GM12892 (cell line): ENCODE results near the gene TAF1L.

Source experiments
- POLR2A ChIP-seq: IDR thresholded peaks from 2 replicates; pipeline ENCODE4 v1.6.1; 2011; ENCODE audit warnings: low read depth, low read length, control low read depth
- POLR2AphosphoS5 ChIP-seq: IDR thresholded peaks from 2 replicates; pipeline ENCODE4 v1.6.1; 2011; ENCODE audit warnings: low read depth, low read length, control low read depth
- TAF1 ChIP-seq: IDR thresholded peaks from 2 replicates; pipeline ENCODE4 v1.6.1; 2011; ENCODE audit warnings: low read depth, mild to moderate bottlenecking, control low read depth, low read length, borderline replicate concordance

- TF ChIP-seq POLR2A (no peak), POLR2AphosphoS5 (no peak), TAF1 (no peak)
Measured at GRCh38 chr9:32647671-32648070, 12.2 kb upstream of the TAF1L start.
